GOT3 (cell line): ENCODE results near the gene SH2D3C.

ENCODE experiments used
- DNase-seq: peaks from one replicate; lab custom pipeline; 2025; ENCODE audit warnings: mixed read lengths; lab: John Stamatoyannopoulos, UW

Gene SH2D3C

DNA sequence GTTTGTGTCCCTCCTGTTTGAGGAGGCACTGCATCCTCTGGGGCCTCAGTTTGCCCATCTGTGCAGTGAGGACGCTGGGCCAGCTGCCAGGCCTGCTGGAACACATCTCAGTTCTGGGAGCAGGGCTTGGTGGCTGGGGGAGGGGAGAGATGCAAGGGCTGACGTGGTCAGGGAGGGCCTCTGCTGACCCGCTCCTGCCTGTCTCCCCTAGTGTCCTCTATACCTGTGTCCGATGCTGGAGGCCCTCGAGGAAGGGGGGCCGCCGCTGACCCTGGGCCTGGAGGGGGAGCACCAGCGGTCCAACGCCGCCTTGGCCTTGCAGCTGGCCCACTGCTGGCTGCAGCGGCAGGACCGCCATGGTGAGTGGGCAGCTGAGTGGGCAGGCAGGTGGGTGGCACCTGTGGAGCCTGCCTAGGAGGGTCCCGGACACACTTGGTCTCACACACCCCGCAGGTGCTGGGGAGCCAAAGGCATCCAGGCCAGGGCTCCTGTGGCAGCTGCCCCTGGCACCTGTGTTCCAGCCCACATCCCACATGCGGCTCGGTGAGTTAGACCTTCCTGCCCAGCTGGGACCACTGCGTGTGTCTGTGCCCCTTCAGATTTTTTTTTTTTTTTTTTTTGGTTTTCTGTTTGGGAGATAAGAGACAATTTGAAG is 30.0 kb upstream of the SH2D3C start:
- no peak for DNase-seq

DNA sequence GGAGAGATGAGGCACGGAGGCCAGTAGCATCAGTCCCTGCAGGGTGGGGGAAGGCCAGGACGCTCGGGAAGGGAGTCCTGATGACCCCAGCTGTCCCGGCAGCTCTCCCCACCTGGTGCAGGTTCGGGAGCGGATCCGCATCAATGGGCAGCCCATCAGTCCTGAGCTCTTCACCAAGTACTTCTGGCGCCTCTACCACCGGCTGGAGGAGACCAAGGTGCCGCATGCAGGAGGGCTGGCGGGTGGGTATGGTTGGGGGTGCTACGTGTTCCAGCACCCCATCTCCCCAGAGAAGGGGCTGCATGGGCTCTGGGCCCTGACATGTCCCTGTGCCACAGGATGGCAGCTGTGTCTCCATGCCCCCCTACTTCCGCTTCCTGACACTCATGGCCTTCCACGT is 28.4 kb upstream of the SH2D3C start:
- DNase-seq = no peak

DNA sequence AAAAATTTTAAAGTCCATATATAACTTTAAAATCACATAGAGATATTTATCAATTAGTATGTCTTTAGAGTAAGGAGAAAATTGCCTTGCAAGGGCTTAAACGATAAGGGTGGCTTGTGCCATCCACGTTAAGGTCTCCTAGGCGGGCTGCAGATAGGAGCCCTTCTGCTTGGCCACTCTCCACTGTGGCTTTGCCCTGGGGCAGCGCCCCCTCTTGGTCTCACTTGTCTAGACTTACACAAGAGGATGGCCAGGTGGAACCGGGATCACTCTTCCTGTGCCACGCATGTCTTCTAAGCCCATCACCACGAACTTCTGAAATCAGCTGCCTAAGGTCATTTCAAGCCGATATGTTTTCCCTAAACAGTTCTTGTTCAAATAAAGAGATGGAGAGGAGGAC is 27.2 kb upstream of the SH2D3C start:
- DNase-seq = no peak

GRCh38 chr9:127803507-127804352 is 25.3 kb upstream of the SH2D3C start:
- no peak for DNase-seq

- peak; percentile 26 for DNase-seq
Observed at GRCh38 chr9:127802576-127803443, 24.3 kb upstream of the SH2D3C start, which contains the start of gene FPGS. TSS of gene FPGS (plus strand) at chr9:127802882. CDS start at chr9:127802925, 43 bp downstream.

DNA sequence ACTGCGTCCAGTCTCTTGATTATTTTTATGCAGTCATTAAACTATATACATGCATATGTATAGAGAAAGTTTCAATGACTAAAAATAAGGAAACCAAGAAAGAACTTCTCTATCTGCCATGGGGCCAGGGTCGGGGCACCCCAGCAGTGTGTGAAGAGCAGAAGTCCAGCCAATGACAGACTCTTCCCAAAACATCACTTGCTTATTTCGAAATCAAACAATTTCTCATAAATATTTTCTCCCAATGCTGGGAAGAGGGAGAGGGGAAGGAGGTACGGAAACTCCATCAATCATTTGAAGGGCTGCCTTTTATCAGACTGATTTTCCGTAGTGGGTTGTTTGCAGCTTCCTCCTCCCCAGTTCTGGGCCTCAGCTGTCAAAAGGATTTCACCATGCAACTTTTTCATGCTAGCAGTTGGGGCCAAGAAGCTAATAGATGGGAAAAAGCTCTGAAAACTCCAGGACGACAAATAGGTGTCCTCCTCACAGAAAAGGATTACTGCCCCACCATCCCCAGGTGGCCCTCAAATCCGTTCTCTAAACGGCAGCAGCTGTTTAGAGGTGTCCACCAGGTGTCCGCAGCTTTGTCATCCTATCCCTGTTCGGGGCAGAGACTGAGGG is 23.6 kb upstream of the SH2D3C start:
- no peak for DNase-seq

DNA sequence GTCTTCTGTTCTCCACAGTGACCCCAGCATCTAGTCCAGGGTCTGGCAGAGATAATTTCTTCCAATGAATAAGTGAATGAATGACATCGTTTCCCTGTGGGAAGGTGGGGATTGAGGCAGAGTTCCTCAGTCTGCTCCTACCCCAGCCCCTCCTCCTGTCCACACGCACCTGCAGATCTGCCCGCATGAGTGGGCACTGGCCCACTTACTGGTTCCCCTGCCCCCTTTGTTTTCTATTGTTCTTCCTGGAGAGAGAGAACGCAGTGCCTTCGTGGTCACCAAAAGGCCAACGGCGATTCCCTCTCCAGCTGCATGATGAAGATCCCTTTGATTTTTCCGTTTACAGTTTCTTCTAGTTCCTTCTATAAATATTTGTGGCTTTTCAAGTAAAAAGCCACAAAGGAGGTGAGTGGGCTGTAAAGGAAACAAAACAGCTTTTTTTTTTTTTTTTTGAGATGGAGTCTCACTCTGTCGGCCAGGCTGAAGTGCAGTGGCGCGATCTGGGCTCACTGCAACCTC is 18.4 kb upstream of the SH2D3C start:
- DNase-seq = no peak

- no peak for DNase-seq
Observed at GRCh38 chr9:127796225-127796813, 17.9 kb upstream of the SH2D3C start.

DNA sequence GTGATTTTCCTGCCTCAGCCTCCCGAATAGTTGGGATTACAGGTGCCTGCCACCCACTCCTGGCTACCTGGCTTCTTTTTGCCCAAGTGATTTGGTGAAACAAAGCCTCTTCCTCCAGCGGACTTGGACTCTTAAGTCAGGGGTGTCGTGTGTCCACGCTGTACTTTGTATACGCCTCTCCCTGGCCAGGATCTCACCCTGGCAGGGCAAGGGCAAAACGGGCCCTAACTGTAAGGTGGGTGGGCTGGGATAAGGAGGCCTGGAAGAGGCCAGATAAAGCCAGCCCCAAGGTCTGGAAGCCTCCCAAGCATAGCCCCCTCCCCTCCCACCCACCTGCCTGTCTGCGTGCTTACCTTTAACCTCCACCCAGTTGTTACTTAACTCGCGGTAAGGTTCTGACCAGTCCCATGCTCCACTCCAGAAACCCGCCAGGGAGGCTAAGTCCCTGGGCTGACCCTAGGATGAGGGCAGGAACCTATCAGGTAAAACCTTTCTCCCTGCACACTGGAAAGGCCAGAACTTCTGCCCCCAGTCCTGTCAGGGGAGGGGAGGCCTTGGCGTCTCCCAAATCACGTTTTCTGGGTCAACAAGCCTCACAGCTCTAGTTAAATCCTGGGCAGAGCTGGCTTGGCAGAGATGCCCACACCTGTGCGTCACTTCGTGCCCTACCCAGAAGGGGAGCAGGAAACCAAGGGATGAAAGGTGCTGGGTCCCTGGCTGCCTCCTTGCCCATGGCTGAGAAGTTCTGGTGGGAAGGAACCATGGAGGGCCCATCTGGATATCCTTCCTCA is 15.7 kb upstream of the SH2D3C start:
- no peak for DNase-seq

- no peak for DNase-seq
Observed at GRCh38 chr9:127793093-127793708, 14.7 kb upstream of the SH2D3C start.

DNA sequence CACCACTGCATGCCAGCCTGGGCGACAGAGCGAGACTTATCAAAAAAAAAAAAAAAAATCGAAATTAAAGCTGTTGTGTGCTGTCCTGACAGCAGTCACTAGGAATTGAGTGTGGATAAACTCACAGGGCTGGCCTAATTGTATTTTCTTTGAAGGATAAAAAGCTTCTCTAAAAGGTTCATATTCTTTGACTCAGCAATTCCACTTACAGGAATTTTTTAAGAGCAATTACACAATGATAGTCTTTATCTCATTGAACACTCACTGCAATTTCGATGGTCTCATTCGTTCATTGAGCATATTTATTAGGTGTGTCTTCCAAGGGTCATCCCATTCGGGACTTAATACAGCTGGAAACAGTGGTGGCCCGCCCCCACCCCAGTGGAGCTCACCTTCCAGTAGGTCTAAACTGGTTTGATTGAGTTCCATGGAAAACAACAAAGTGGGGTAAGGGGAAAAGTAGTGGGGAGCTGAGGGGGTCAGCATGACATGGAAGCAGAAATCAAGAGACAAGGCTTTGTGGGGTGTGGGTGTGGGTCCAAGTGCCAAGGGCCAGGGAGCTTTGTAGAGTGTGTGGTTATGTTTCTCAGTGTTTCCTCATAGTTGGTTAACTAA is 14.1 kb upstream of the SH2D3C start:
- DNase-seq = no peak

GRCh38 chr9:127791085-127791484 is 12.6 kb upstream of the SH2D3C start:
- DNase-seq = no peak

DNA sequence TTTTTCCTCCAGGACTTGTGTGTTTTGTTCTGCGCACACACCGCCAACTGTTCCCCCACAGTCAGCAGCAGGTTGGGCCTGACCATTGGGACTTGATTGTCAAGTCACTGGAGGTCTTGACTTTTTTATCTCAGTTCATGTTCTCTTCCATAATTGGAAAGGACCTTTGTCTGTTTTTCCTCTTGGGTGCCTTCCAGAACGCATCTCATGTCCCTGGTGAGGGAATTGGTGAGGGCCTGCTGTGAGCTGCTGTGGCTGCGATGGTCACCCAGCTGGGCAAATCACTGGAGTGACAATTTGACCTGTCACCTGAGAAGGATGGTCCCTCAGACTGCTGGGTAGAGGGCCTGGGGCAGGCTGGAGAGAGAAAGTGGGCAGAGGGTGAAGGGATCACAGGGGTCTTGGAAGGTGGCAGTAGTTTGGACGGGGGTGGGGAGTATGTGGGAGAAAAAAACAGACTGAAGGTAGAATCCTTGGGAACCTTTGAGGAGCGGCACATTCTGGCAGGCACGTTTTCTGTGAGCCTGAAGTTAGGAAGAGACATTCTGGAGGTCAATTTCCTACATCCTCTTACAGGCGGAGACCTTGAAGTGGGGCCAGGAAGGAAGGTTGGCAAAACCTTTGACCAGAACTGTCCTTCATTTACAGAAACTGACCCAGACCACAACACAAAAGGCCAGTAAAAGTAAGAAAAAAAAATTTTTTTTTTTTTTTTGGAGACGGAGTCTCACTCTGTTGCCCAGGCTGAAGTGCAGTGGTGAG is 11.8 kb upstream of the SH2D3C start:
- DNase-seq = no peak

DNA sequence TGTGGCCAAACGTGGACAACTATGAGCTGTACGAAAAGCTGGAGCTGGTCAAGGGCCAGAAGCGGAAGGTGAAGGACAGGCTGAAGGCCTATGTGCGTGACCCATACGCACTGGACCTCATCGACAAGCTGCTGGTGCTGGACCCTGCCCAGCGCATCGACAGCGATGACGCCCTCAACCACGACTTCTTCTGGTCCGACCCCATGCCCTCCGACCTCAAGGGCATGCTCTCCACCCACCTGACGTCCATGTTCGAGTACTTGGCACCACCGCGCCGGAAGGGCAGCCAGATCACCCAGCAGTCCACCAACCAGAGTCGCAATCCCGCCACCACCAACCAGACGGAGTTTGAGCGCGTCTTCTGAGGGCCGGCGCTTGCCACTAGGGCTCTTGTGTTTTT is 10.7 kb upstream of the SH2D3C start:
- no peak for DNase-seq

- DNase-seq = no peak
Observed at GRCh38 chr9:127788337-127789011, 10.0 kb upstream of the SH2D3C start.

DNA sequence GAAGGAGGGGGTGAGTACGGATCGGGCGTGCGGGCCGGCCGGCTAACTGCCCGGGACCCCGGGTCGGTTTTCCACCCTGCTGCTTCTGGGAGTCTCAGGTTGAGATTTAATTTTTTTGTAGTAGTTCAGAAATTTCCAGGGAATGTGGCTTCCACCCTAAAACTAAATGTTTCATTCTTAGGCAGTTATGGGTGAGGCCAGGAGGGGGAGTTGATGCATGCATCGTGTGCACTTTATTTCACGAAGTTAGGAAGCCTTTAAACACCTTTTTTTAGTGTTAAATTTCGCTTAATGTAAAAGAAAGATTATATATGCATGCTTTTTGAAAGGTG is 8.3 kb upstream of the SH2D3C start:
- no peak for DNase-seq

DNA sequence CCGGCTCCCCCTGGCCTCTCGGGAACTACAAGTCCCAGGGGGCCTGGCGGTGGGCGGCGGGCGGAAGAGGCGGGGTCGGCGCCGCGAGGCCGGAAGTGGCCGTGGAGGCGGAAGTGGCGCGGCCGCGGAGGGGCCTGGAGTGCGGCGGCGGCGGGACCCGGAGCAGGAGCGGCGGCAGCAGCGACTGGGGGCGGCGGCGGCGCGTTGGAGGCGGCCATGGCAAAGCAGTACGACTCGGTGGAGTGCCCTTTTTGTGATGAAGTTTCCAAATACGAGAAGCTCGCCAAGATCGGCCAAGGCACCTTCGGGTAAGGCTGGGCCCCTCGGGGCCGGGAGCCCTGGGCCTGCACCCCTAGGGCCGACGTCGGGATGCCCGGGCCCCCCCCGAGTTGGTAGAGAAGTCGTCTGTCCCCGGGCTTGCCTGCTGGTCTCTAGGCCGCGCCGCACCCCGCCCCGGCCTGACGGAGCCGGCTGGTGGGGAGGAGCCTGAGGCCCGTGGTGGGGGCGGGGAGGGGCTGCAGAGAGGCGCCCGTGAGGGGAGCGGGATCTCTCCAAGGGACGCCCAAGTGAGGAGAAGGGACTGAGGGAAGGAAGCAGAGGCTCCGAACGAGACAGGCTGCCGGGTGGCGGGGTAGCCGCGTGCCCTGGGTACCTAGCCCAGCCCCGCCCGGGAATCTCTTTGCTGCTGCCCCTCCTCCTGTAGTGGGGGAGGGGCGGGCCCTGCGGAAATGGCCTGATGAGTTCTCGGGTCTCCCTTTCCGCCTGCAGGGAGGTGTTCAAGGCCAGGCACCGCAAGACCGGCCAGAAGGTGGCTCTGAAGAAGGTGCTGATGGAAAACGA is 7.7 kb upstream of the SH2D3C start, which contains the start of gene CDK9:
Gene CDK9 (plus strand): TSS at position 102 of the 840 bp plus-strand sequence. CDS start 115 bp downstream, at position 217.
- peak; percentile 41 for DNase-seq
